NOMO-1 treated with DMSO at 0.1 percent for 48 hours (cell line): ENCODE data around the gene NPHP4.

ENCODE experiments used
- DNase-seq: peaks from one replicate; lab custom pipeline; 2025; ENCODE audit not compliant: unreplicated experiment; lab: John Stamatoyannopoulos, UW

NPHP4 gene

DNA sequence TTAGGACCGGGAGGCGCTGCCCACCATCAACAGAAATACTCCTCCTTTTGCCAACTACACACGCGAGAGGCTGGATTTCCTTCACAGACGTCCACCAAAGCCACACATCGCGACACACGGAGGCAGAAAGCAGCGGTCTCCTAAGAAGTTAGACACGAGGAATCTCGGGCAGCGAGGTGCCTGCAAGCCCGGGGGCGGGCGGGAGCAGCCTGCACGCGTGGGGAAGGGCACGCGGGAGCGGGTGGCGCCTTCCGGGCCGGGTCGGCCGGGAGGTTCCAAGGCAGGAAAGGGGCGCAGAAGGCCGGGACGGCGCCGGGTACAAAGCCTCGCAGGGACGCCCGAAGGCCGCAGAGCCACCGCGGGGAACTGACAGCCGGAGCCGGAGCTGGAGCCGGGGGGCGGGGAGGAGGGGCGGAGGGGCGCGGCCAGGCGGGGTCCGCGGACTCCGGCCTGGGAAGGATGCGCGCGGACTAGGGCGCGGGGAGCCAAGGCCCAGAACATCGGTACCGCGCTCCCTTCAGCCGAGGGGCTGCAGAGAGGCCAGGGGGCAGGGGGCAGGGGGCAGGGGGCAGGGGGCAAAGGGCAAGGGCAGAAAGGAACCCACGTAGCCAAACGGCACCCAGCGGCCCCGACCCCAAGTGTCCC is 722 bp downstream of the NPHP4 start:
- peak; percentile 41 for DNase-seq

DNA sequence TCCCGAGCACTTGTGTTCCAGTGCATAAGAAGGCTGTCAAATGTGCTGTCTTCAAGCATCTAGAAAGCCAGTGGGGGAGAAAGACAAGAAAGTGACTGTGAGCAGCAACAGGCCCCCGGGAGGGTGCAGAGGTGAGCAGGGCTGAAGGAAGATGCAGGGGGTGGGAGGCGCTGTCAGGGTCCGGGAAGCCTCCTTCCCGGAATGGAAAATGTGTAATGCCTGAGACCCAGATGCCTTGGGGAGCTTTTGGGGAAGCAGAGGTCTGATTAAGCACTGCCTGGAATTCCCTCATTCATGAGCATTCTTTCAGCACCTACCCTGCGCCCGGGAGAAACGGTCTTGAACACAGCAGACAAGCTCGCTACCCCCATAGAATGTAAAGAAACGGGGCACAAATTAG is 1.3 kb downstream of the NPHP4 start:
- no peak for DNase-seq

DNA sequence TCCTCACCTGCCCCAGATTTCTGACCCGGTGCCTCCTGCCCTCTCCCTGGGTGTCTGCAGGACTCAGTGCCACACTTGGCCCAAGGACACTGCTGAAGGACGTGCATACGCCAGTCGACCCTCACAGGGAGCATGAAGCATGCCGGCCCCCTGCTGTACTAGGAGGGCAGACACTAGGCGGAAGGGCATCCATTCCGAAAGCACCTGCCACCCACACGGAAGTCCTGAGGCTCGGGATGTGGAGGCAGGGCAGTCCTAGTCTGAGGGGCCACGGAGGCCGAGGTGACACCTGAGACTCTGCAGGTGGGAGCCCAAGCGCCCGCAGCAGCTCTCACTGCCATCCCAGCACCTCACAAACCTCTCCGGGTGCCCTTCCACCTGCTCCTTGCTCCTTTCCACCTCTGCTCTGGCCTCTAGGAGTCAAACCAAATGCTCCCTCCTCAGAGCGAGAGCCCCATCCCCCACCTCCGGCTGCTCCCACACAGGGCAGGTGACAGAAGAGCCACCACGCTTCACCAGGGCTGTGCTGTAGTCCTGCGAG is 2.4 kb downstream of the NPHP4 start:
- DNase-seq = no peak

- no peak for DNase-seq
Measured at GRCh38 chr1:5989286-5989605, 3.0 kb downstream of the NPHP4 start.

DNA sequence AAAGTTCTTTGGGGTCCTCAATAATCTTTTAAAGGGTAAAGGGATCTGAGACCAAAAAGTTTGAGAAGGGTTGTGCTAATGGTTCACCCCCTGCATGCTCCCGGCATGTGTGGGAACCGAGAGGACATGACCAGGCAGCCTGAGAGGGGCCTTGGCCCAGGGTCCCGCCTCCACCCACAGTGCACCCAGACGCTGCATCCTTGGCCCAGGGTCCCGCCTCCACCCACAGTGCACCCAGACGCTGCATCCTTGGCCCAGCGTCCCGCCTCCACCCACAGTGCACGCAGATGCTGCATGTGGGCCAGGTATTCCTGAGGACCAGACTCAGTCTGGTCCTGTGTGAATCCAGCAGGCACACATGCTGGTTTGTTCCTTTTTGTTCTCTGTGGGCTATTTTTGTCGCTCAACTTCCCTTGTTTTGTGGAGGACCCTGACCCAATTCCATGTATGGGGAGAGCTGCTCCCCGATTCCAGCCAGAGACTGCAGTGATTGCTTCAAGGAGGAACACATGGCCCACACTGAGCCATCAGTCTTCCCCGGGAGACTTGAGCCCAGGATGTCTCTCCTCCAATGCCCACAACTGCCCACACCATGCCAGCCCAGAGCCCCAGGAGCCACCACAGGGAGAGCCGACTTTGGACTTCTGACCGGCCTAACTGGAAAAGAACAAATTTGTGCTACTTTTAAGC is 3.5 kb downstream of the NPHP4 start:
- DNase-seq = no peak

DNA sequence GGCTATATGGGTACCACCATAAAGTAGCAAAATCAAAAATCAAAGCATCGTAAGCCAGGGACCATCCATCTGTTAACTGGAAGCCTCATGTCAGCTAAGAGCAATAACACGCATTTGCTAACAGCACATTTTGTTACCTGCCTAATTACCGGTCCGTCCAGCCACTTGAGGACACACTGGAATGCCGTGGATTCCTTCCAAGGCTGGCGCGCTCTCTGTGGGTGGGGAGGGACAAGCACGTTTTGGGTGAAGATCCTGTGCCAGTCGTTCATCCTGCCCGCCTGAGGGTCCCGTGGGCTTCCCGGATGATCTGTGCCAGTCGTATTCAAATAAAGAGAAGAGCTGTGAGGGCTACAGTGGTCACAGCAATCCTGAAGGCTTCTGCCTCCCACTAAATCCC is 6.2 kb downstream of the NPHP4 start:
- DNase-seq = no peak

- no peak for DNase-seq
Measured at GRCh38 chr1:5985250-5985649, 7.0 kb downstream of the NPHP4 start.

GRCh38 chr1:5983361-5984103 is 8.7 kb downstream of the NPHP4 start:
- no peak for DNase-seq

GRCh38 chr1:5982868-5983267 is 9.4 kb downstream of the NPHP4 start:
- no peak for DNase-seq

GRCh38 chr1:5982276-5982675 is 9.9 kb downstream of the NPHP4 start:
- peak; percentile 47 for DNase-seq

DNA sequence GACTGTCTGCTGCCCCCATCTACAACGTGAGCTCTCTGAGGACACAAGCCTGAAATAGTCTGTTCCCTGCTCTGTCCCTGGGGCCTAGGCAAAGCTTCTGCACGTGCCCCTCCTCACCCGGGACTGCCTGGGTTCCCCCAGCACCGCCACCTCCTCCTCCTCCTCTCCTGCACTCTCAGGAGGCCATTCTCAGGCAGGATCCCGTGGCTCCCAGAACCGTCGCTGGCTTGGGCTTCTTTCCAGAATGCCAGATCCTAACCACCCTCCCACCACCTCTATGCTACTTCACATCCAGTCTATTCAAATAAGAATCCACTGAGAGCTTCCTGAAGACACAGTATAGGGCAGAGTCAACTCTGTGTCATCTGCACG is 11.2 kb downstream of the NPHP4 start:
- DNase-seq = no peak

DNA sequence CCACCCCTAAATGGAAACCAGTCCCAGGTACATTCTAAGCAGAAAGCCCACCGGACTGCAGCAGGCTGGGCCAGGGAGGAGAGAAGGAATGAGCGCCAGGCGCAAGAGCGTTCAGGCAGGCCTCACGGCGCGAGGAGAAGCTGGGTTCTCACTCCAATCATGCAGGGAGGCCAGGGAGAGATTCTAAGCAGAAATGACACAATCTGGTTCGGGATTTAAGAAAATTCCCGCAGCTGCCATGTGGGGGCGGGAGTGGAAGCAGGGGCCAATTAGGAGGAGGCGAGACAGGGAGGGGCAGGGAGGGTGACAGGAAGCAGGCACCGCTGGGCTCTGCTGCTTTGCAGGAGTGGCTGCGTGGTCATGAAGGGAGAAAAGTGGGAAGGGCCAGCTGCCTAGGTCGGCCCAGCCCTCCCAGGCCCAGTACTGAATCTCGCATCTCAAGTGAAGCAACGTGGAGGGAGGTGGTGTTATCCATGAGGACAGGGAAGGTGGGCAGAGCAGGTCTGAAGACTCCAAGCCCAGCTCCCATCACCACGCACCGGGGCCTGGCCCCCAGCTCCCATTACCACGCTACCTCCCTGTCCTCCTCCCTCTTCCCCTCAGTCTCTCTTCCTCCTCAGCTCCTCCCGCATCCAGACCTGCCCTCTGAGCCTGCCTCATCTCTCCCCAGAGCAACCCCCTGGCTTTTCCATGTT is 11.8 kb downstream of the NPHP4 start:
- DNase-seq = no peak

- no peak for DNase-seq
Measured at GRCh38 chr1:5979536-5980313, 12.5 kb downstream of the NPHP4 start.

DNA sequence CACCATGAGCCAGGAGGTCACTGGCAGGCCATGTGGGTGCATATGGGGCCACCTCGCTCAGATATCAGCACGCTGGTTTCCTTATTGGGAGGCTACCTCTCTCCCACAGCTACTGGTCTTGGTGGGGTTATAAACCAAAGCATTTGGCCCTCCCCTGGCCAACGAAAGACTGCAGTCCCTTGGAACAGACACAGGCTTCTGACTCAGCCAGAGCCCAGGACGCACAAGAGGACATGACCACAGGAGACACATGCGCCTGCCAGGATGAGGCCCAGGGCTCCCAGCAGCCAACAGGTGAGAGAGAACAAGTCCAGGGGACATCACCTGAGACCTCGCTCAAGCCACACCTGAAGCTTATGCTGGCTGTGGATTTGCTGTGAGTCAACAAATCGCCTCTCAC is 13.8 kb downstream of the NPHP4 start:
- DNase-seq = no peak

- no peak for DNase-seq
Measured at GRCh38 chr1:5977494-5978444, 14.5 kb downstream of the NPHP4 start.

GRCh38 chr1:5976726-5977493 is 15.3 kb downstream of the NPHP4 start:
- DNase-seq = no peak

- no peak for DNase-seq
Measured at GRCh38 chr1:5976231-5976630, 16.0 kb downstream of the NPHP4 start.

GRCh38 chr1:5975133-5975880 is 16.9 kb downstream of the NPHP4 start:
- DNase-seq = peak; percentile 62
